GM19438 (cell line): ENCODE results near the gene PDGFRA.
"Not testable (repeated sequence)": the region's sequence is repeated elsewhere in the genome, so short reads cannot be mapped to it uniquely, and the experiment has no call there.

ENCODE experiments used
- ATAC-seq: cut with Tn5 transposase; IDR thresholded peaks from one replicate; pipeline ENCODE4 v1.9.1; 2021; ENCODE audit warnings: low read depth; ENCODE audit not compliant: unreplicated experiment

The PDGFRA gene

GRCh38 chr4:54317690-54318089 lies 88.6 kb downstream of the PDGFRA start:
- no peak for ATAC-seq

- ATAC-seq, result no peak
Measured at GRCh38 chr4:54318904-54319303, 89.8 kb downstream of the PDGFRA start.

GRCh38 chr4:54320826-54321685 lies 92.0 kb downstream of the PDGFRA start:
- no peak for ATAC-seq

GRCh38 chr4:54322818-54323417 lies 93.8 kb downstream of the PDGFRA start:
- ATAC-seq, result peak; percentile 74

- ATAC-seq, result no peak
Measured at GRCh38 chr4:54330896-54331295, 101.8 kb downstream of the PDGFRA start.

- ATAC-seq, result no peak
Measured at GRCh38 chr4:54332542-54332941, 103.4 kb downstream of the PDGFRA start.

GRCh38 chr4:54333657-54334056 lies 104.6 kb downstream of the PDGFRA start:
- no peak for ATAC-seq

GRCh38 chr4:54334769-54335168 lies 105.7 kb downstream of the PDGFRA start:
- ATAC-seq, result not testable (repeated sequence)

GRCh38 chr4:54337009-54337408 lies 107.9 kb downstream of the PDGFRA start:
- no peak for ATAC-seq

GRCh38 chr4:54342067-54342466 lies 113.0 kb downstream of the PDGFRA start:
- ATAC-seq, result not testable (repeated sequence)
